Stomach (tissue), 4 donors: Measurements from ENCODE around the gene DOCK9.

Experiments
- POLR2AphosphoS5 ChIP-seq, 3 donors: sonication (generic); formaldehyde crosslinking; IDR thresholded peaks; one replicate each; pipeline ENCODE4 v1.6.1; 2016; ENCODE audit warnings: antibody characterized with exemption in 3 of 3
- TF ChIP-seq, protein P1 (sequence below), 7 experiments: fragments of 450-650 bp in 4 of 7; fragments of 200-600 bp in 3 of 7; sonication (generic) in 3 of 7; IDR thresholded peaks; one replicate each; pipeline ENCODE4 v1.5.1; 2016 to 2019; ENCODE audit warnings: antibody characterized with exemption in 7 of 7, control low read depth in 2 of 7, mild to moderate bottlenecking in 1 of 7

DNA sequence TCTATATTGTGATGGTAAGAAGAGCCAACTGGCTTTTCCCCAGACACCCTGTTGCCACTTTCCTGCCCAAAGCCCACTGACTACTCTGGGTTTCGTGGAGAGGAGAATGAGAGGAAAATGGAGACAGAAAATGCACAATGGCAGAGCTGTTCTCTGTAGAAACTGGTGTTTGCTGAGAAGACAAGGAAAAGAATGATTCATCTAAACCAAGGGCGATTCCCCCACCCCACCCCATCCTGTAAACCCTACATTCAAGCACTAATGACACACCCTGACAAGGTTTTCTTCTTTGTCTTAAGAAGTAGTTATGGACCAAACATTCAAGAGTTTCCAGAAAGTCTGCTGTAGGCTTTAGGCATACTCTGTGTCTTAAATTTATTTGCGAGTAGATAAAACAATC is 68.8 kb downstream of the DOCK9 start:
- TF ChIP-seq, protein P1, sequence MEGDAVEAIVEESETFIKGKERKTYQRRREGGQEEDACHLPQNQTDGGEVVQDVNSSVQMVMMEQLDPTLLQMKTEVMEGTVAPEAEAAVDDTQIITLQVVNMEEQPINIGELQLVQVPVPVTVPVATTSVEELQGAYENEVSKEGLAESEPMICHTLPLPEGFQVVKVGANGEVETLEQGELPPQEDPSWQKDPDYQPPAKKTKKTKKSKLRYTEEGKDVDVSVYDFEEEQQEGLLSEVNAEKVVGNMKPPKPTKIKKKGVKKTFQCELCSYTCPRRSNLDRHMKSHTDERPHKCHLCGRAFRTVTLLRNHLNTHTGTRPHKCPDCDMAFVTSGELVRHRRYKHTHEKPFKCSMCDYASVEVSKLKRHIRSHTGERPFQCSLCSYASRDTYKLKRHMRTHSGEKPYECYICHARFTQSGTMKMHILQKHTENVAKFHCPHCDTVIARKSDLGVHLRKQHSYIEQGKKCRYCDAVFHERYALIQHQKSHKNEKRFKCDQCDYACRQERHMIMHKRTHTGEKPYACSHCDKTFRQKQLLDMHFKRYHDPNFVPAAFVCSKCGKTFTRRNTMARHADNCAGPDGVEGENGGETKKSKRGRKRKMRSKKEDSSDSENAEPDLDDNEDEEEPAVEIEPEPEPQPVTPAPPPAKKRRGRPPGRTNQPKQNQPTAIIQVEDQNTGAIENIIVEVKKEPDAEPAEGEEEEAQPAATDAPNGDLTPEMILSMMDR (IDR thresholded peaks at IDR 0.05), result no peak
- no peak for TF ChIP-seq POLR2AphosphoS5 (IDR thresholded peaks at IDR 0.05)
